WI38 (cell line): ENCODE data around the gene BAZ2B.

Experiments used
- H3K4me3 ChIP-seq: 2 replicates; pipeline ENCODE4 v1.5.1; 2011; ENCODE audit warnings: low read depth, mild to moderate bottlenecking, control low read depth, low read length
- TF ChIP-seq, protein P1 (sequence below): IDR thresholded peaks from 2 replicates; pipeline ENCODE4 v1.5.1; 2012; ENCODE audit warnings: low read depth, mild to moderate bottlenecking, control low read depth, low read length

Gene BAZ2B

DNA sequence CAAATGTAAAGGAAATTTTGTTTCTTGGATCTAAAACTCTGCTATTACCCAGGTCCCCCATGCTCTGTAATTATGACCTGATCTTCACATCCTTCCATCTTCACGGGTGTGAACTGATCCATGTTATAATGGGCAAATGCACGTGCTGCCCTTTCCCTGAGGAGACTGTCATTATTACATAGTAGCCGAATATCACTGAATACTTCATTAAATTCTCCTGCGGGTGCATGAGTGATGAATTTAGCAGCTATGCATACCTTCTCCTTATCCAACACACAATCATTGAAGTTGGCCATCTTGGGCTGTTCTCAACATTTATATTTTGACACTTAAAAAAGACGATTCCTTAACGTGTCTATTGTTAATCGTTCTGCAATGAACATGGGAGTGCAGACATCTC is 153.4 kb downstream of the BAZ2B start:
- no peak overlapping the region for H3K4me3 ChIP-seq
- TF ChIP-seq, protein P1, sequence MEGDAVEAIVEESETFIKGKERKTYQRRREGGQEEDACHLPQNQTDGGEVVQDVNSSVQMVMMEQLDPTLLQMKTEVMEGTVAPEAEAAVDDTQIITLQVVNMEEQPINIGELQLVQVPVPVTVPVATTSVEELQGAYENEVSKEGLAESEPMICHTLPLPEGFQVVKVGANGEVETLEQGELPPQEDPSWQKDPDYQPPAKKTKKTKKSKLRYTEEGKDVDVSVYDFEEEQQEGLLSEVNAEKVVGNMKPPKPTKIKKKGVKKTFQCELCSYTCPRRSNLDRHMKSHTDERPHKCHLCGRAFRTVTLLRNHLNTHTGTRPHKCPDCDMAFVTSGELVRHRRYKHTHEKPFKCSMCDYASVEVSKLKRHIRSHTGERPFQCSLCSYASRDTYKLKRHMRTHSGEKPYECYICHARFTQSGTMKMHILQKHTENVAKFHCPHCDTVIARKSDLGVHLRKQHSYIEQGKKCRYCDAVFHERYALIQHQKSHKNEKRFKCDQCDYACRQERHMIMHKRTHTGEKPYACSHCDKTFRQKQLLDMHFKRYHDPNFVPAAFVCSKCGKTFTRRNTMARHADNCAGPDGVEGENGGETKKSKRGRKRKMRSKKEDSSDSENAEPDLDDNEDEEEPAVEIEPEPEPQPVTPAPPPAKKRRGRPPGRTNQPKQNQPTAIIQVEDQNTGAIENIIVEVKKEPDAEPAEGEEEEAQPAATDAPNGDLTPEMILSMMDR = no peak

DNA sequence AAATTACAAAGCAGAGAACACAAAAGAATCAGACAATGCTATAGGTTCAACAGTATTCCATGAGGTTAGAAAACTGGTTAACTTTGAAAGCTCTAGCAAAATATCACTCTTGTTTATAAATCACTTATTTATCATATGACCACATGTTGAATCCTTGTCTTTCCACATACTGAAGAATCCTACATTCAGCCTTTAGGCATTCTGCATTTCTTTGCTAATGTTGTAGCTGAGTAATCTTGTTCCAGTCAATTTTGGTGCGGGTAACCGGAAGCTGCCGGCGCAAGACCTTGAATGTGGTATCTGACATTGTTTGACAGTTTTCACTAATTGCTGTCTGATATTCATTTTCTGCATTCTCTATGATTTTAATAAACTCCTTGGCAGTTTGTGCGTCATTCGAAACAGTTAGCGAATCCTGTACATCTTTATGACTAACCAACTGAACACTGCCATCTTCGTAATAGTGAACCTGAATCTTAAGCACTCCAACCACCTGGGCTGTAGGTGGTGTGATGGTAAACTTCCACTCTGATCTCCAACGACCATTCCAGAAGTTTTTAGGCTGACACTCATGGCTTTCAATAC is 154.1 kb downstream of the BAZ2B start:
- no peak overlapping the region for H3K4me3 ChIP-seq
- TF ChIP-seq, protein P1 = no peak

DNA sequence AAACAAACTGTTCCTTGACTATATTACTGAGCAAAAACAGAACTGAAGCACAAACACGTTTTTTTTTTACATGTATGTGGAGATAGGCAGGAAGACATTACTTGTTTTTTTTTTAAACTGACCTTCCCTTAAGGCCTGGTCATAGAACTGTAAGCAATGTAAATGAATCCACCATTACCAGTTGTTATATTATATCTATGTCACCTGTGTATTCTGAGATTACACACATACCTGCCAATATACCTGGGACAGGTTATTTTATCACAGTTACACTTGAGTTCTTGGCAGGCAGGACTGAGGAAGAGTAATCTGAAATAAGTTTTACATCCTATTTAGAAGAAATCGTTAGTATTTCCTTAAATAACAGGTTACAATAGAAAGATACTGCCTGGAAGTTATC is 155.3 kb downstream of the BAZ2B start:
- TF ChIP-seq, protein P1 = no peak
- no peak overlapping the region for H3K4me3 ChIP-seq

GRCh38 chr2:159460227-159460626 is 156.1 kb downstream of the BAZ2B start:
- TF ChIP-seq, protein P1 = no peak
- no peak overlapping the region for H3K4me3 ChIP-seq

GRCh38 chr2:159459279-159459678 is 157.1 kb downstream of the BAZ2B start:
- H3K4me3 ChIP-seq = no peak overlapping the region
- TF ChIP-seq, protein P1 = no peak

- no peak overlapping the region for H3K4me3 ChIP-seq
- TF ChIP-seq, protein P1 = no peak
Observed at GRCh38 chr2:159457589-159457988, 158.8 kb downstream of the BAZ2B start.

GRCh38 chr2:159456500-159457426 is 159.6 kb downstream of the BAZ2B start:
- TF ChIP-seq, protein P1 = no peak

More at GRCh38 chr2:159456500-159457426, 159.6 kb downstream of the BAZ2B start:
- H3K4me3 ChIP-seq = no peak overlapping the region
